Erythroblast (primary cell): ENCODE data around the gene NOL4L.

Experiments used
- GATA1 ChIP-seq: IDR thresholded peaks from 2 replicates; pipeline ENCODE4 v1.6.1; 2011; ENCODE audit warnings: low read depth, mild to moderate bottlenecking, control low read depth, low read length, moderate library complexity
- POLR2A ChIP-seq: IDR thresholded peaks from 2 replicates; pipeline ENCODE4 v1.6.1; 2011; ENCODE audit warnings: mild to moderate bottlenecking, low read length

DNA sequence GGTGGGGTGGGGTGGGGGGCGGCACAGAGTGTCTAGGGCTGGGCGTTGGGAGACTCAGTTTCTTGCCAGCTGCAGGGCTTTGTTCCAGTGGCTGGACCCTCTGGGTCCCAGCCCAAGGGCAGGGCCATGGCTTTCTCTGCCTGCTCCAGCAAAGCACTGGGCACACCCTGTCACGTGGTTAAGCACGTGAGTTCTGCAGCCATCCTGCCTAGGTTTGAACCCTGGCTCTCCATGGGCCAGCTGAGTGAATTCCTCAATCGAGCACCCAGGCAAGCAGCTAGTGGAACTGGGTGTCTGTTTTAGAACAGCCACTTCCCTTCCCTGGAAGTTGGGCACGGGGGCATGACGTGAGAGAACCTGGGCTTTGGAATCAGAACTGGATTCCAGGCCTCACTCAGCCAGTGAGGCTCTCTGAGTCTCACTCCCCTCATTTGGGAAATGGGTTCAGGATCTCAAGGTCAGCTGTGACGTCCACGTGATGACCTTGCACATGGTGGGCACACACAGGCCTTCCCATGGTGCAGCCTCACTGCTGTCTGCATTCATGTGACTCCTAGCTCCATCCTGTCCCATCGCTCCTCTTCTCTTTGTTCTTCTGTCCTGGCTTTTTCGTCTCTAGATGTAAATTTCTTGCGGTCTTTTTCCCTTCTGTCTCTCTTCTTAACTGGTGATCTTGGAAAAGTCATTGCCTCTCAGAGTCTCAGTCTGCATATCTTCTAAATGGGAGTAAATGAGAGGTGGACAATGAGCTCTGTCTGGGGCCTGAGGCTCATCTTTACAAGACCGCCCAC lies 45.9 kb downstream of the NOL4L start:
- TF ChIP-seq POLR2A (no peak), GATA1 (no peak)
